Measurements from ENCODE around the gene ARMH1.

Gene ARMH1

GRCh38 chr1:44672254-44672955, 2.1 kb upstream of the ARMH1 start:
- Histone ChIP-seq H3K4me1 (ENCODE audit: control insufficient read depth, insufficient read depth, low read length) (peaks cover 3% of the 10 kb centered on the region; the same call in 1 of the 2 replicates), H3K27ac (ENCODE audit: extremely low read depth, low read depth, low read length) (no peak overlapping the region), H3K9me3 (ENCODE audit: control insufficient read depth, insufficient read depth, low read depth, low read length) (no peaks in the 10 kb centered on the region), H3K4me3 (ENCODE audit: low read depth, low read length) (no peak overlapping the region), H3K36me3 (ENCODE audit: control insufficient read depth in 2 of 2, insufficient read depth in 1 of 2, low read length in 2 of 2) (no peaks in the 10 kb centered on the region)
- TF ChIP-seq ZNF133 (tag by site-specific recombination; IDR thresholded peaks at IDR 0.05) = no peak
- TF ChIP-seq BCL6B (tag by site-specific recombination; IDR thresholded peaks at IDR 0.05) = peak; percentile 58; the same call in 1 of the 2 replicates
- TF ChIP-seq ZNF274 (IDR thresholded peaks at IDR 0.05; ENCODE audit: low read length) = no peak
- TF ChIP-seq ZNF274 (tag by site-specific recombination; IDR thresholded peaks at IDR 0.05; ENCODE audit: borderline replicate concordance) = no peak
- ChIA-PET POLR2A (interaction anchor here (2.2 kb wide), 1 partner anchor 20 kb away, joined by 9 read pairs; no protein-coding TSS in a partner anchor), CTCF (interaction anchor here (0.6 to 1.7 kb wide), 5 partner anchors 14 to 455 kb away, joined by 4 to 7 read pairs (median 7); no protein-coding TSS in a partner anchor)

- H3K4me3 ChIP-seq (ENCODE audit: low read depth, low read length) = peak overlapping the region; percentile 86
- POLR2A ChIA-PET = interaction anchor here (0.6 to 2.4 kb wide), 8 partner anchors 9 to 875 kb away, joined by 3 to 16 read pairs (median 5); no protein-coding TSS in a partner anchor
- TF ChIP-seq TRIM28 (IDR thresholded peaks at IDR 0.05; ENCODE audit: borderline replicate concordance, low read length) = 0 out of 2 replicates have a peak, but pooled peaks have one; percentile 13
- no peak for TF ChIP-seq ZNF660 (tag by site-specific recombination; IDR thresholded peaks at IDR 0.05)
- H3K4me1 ChIP-seq (ENCODE audit: control insufficient read depth, insufficient read depth, low read length) = peaks cover 3% of the 10 kb centered on the region; the same call in 1 of the 2 replicates
- H3K27ac ChIP-seq (ENCODE audit: extremely low read depth, low read depth, low read length) = no peak overlapping the region
- H3K9me3 ChIP-seq (ENCODE audit: control insufficient read depth, insufficient read depth, low read depth, low read length) = no peaks in the 10 kb centered on the region
- CTCF ChIA-PET = interaction anchor here (0.8 to 1.7 kb wide), 4 partner anchors 11 to 456 kb away, joined by 3 to 7 read pairs (median 6); no protein-coding TSS in a partner anchor
- H3K36me3 ChIP-seq (ENCODE audit: control insufficient read depth in 2 of 2, insufficient read depth in 1 of 2, low read length in 2 of 2) = no peaks in the 10 kb centered on the region
These were observed 1.4 kb upstream of the ARMH1 start for GRCh38 chr1:44672961-44673674.

GRCh38 chr1:44673675-44674112, 820 bp upstream of the ARMH1 start:
- H3K9me3 ChIP-seq (ENCODE audit: control insufficient read depth, insufficient read depth, low read depth, low read length) = no peaks in the 10 kb centered on the region
- no peak overlapping the region for H3K27ac ChIP-seq (ENCODE audit: extremely low read depth, low read depth, low read length)
- ChIA-PET POLR2A (interaction anchor here (0.6 to 2.4 kb wide), 13 partner anchors 10 to 1024 kb away, joined by 3 to 16 read pairs (median 5); partner anchors contain the start of genes KDM4A and RPS8), CTCF (interaction anchor here (0.6 to 2.0 kb wide), 4 partner anchors 11 to 149 kb away, joined by 3 to 16 read pairs (median 4); no protein-coding TSS in a partner anchor)
- no peaks in the 10 kb centered on the region for H3K36me3 ChIP-seq (ENCODE audit: control insufficient read depth in 2 of 2, insufficient read depth in 1 of 2, low read length in 2 of 2)
- H3K4me1 ChIP-seq (ENCODE audit: control insufficient read depth, insufficient read depth, low read length) = peaks cover 3% of the 10 kb centered on the region; the same call in 1 of the 2 replicates
- H3K4me3 ChIP-seq (ENCODE audit: low read depth, low read length) = peak overlapping the region; percentile 86
- TF ChIP-seq ZBTB26 (tag by site-specific recombination; optimal IDR thresholded peaks at IDR 0.05) = no peak
- no peak for TF ChIP-seq ZNF24 (tag by site-specific recombination; IDR thresholded peaks at IDR 0.05)
- no peak for TF ChIP-seq ZNF23 (tag by site-specific recombination; IDR thresholded peaks at IDR 0.05; ENCODE audit: borderline replicate concordance)
- 0 out of 2 replicates have a peak, but pooled peaks have one; percentile 33 for TF ChIP-seq ZNF777 (tag by site-specific recombination; IDR thresholded peaks at IDR 0.05; ENCODE audit: borderline replicate concordance)
- TF ChIP-seq ZNF580 (tag by site-specific recombination; IDR thresholded peaks at IDR 0.05) = no peak
- no peak for TF ChIP-seq BCL11A (tag by site-specific recombination; IDR thresholded peaks at IDR 0.05; ENCODE audit: low read depth)
- TF ChIP-seq ZBTB10 (tag by site-specific recombination; IDR thresholded peaks at IDR 0.05) = no peak
- no peak for TF ChIP-seq ZNF248 (tag by site-specific recombination; IDR thresholded peaks at IDR 0.05)
- no peak for TF ChIP-seq ZNF394 (tag by site-specific recombination; IDR thresholded peaks at IDR 0.05; ENCODE audit: borderline replicate concordance)
- peak; percentile 93 for TF ChIP-seq ZBTB20 (tag by site-specific recombination; IDR thresholded peaks at IDR 0.05)
- no peak for TF ChIP-seq AEBP2 (tag by site-specific recombination; IDR thresholded peaks at IDR 0.05; ENCODE audit: borderline replicate concordance)
- TF ChIP-seq ZNF626 (tag by site-specific recombination; IDR thresholded peaks at IDR 0.05) = no peak
- TF ChIP-seq ZNF624 (tag by site-specific recombination; IDR thresholded peaks at IDR 0.05) = no peak

Data from HEK293 (cell line).